Gastroesophageal sphincter (tissue), 3 donors: ENCODE results near the gene NAP1L3.

Experiments
- CTCF ChIP-seq, 4 experiments: fragments of 200-600 bp in 2 of 4; fragments of 450-650 bp in 2 of 4; sonication (generic) in 1 of 4; IDR thresholded peaks; one replicate each; pipeline ENCODE4 v1.5.1; 2017 to 2019; ENCODE audit warnings: antibody characterized with exemption in 4 of 4, mild to moderate bottlenecking in 2 of 4, moderate library complexity in 2 of 4
- EP300 ChIP-seq: sonication (generic); formaldehyde crosslinking; IDR thresholded peaks from one replicate; pipeline ENCODE4 v1.6.1; 2017; ENCODE audit warnings: antibody characterized with exemption, mild to moderate bottlenecking
- POLR2AphosphoS5 ChIP-seq: sonication (generic); formaldehyde crosslinking; IDR thresholded peaks from one replicate; pipeline ENCODE4 v1.6.1; 2017; ENCODE audit warnings: antibody characterized with exemption

GRCh38 chrX:93673869-93674271, 492 bp upstream of the NAP1L3 start, which contains the start of gene FAM133A:
- no peak for TF ChIP-seq POLR2AphosphoS5
- no peak for TF ChIP-seq EP300
- no peak for TF ChIP-seq CTCF (IDR thresholded peaks at IDR 0.05)
